ENCODE measurements around the gene PAFAH2. TPM values are rescaled to one million over a fixed set of nuclear protein-coding genes. Genes with fewer than 3 reads are reported as not detected.

The PAFAH2 gene
- total RNA-seq: 1 to 10 TPM; 4.3 to 5.5 TPM

- peak; percentile 90 to 98 for TF ChIP-seq CTCF (IDR thresholded peaks at IDR 0.05)
- Histone ChIP-seq H3K4me1 (peaks cover 0 to 21% of the 10 kb centered on the region in 2 donors), H3K36me3 (no peaks in the 10 kb centered on the region), H3K9me3 (no peaks in the 10 kb centered on the region), H3K27me3 (no peaks in the 10 kb centered on the region), H3K4me3 (peak within 1 kb of the TSS; percentile 73 to 75), H3K27ac (peak within 1 kb of the TSS; percentile 85 to 86)
- DNase-seq (ENCODE audit: low spot score): peak; percentile 97
These were observed at the start of gene PAFAH2 for GRCh38 chr1:25997828-25998761. PAFAH2 (minus strand) TSS chr1:25998063; CDS start chr1:25990816, 7,247 bp downstream.

DNA sequence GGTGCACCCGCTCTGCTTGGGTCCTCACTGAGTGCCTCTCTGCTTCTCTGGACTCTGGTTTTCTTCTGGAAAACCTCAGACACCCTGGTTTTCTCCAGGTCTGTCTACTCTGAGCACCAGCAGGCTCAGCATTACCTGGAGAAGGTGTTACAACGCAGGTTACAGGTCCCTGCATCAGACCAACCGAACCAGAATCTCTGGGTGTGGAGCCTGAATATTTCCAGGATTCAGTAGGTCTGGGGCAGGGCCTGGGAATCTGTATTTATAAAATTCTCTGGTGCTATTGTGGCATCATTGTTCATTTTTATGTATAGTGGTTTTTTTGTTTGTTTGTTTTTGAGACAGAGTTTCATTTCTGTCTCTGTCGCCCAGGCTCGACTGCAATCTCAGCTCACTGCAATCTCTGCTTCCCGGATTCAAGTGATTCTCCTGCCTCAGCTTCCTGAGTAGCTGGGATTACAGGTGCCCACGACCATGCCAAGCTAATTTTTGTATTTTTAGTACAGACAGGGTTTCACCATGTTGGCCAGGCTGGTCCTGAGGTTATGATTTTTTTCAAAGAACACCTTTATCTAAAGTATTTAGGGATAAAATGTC, 49.5 kb upstream of the PAFAH2 start:
- TF ChIP-seq CTCF (IDR thresholded peaks at IDR 0.05): no peak
- no peak overlapping the region for H3K27ac ChIP-seq
- DNase-seq (ENCODE audit: low spot score): no peak
- H3K27me3 ChIP-seq: peaks cover 0 to 9% of the 10 kb centered on the region in 2 donors
- no peaks in the 10 kb centered on the region for H3K9me3 ChIP-seq
- no peak overlapping the region for H3K4me3 ChIP-seq
- peaks cover 10% of the 10 kb centered on the region for H3K36me3 ChIP-seq
- peaks cover 0 to 20% of the 10 kb centered on the region in 2 donors for H3K4me1 ChIP-seq

- no peak for TF ChIP-seq CTCF (IDR thresholded peaks at IDR 0.05)
- Histone ChIP-seq H3K27ac (no peak overlapping the region), H3K4me3 (peak overlapping the region; percentile 12 to 38), H3K9me3 (no peaks in the 10 kb centered on the region), H3K4me1 (peaks cover 0 to 20% of the 10 kb centered on the region in 2 donors), H3K27me3 (peaks cover 0 to 9% of the 10 kb centered on the region in 2 donors), H3K36me3 (peaks cover 1% of the 10 kb centered on the region)
- no peak for DNase-seq (ENCODE audit: low spot score)
These were observed 48.6 kb upstream of the PAFAH2 start for GRCh38 chr1:26046246-26047095.

- peaks cover 0 to 20% of the 10 kb centered on the region in 2 donors for H3K4me1 ChIP-seq
- H3K27ac ChIP-seq: no peak within 1 kb of the TSS
- TF ChIP-seq CTCF (IDR thresholded peaks at IDR 0.05): no peak
- no peaks in the 10 kb centered on the region for H3K9me3 ChIP-seq
- peak within 1 kb of the TSS; percentile 12 to 38 for H3K4me3 ChIP-seq
- no peaks in the 10 kb centered on the region for H3K36me3 ChIP-seq
- H3K27me3 ChIP-seq: peaks cover 0 to 9% of the 10 kb centered on the region in 2 donors
- no peak for DNase-seq (ENCODE audit: low spot score)
These were observed 47.9 kb upstream of the PAFAH2 start, which contains the start of gene SLC30A2 for GRCh38 chr1:26045722-26046245. SLC30A2 (minus strand) TSS chr1:26046118; CDS start chr1:26045896, 222 bp downstream.
